ENCODE data around the gene RSU1.

Gene RSU1

DNA sequence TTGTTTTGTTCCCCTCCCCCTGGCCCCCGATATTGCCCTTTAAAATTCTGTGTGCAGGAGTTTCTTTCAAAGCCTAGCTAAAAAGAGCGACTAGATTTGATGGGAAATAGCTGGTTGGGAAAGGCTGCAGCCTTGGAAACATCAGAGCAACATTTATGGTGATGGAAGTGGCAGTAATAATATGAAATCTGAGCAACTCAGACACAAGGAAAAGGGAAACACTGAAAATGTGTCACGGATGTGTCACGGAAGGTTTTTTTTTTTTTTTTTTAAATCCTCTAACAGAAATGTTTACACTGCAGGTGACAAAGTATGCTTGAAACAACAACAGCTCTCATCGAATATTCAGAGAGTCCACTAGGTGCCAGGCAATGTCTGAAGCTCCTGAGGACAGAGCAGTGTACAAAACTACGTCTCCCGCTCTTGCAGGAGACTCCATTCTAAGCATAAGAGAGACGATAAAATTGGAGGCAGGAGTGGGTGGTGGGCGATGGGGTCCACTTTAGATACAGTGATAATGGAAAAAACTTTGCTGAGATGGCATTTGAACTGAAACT is 143.0 kb downstream of the RSU1 start:
- no peak for DNase-seq (ENCODE audit: low read depth in 2 of 2)

DNA sequence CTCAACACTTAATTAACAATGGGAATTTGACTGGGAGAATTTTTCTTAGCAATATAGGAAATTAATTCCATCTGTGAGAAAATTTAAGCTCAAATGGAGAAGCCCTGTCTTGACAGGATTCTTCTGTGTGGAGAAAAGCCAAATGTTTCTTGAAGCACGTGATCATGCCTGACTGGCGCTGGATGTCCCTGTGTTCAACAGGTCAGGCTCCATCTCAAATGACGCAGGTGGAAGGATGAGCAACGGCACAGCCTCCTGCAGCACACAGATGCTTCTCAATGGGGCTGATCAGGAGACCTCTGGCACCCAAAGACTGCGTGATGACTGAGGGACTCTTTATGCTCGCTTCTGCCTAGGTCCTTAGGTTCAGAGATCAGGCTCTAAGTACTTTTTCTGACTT is 143.8 kb downstream of the RSU1 start:
- no peak for DNase-seq (ENCODE audit: low read depth in 2 of 2)

- no peak for DNase-seq (ENCODE audit: low read depth in 2 of 2)
Observed at GRCh38 chr10:16663444-16663843, 153.8 kb downstream of the RSU1 start.

DNA sequence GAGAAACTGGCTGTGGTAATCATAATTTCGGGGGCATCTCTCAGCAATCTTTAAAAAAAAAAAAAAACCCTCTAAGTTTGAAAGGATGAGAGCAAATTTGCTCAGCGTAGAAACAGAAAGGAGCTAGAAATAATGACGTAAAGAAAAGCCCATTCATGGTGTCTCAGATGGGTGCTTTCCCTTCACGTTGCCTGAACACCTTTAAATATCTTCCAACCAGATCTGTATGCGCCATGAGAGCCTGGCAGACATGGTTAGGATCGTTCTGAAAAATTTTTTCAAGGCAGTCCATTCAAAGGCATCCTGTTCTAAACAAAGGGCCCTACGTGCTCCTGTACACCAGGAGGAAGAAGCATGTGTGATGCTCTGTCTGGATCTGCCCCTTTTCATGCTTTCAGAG is 154.3 kb downstream of the RSU1 start:
- no peak for DNase-seq (ENCODE audit: low read depth in 2 of 2)

DNA sequence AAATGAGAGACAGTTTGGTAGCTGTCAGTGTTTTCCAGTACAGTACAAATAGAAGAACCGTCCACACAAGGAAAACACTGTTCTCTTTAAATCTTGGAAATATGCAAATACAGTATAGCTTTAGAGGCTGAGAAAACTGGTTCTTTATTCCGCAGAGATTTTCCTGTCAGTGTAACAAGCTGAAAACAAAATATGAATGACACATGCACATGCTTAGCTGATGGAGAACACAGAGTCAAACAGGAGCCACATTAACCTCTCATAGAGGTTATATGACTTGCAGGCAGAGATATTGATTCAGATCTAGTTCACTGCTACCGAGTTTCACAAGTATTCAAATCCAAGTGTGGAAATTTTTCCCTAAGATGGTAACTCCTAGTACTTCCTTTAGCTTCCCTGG is 160.3 kb downstream of the RSU1 start:
- DNase-seq (ENCODE audit: low read depth in 2 of 2), result no peak

DNA sequence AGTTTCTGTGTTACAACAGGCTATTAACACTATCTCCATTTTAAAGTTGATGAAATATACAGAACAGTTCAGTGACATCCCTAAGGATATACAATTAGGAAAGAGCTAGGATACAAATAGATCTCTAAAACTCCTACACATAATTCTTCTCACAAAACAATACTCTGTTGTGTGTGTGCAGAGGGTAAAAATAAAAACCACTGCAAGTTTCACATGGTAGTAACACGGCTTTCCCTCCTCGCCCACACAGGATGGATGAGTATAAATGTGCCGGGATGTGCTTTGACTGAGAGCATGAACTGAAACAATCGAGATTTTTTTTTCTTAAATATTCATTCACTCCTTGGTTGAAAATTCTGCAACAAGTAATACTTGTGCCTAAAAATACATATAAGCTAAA is 164.0 kb downstream of the RSU1 start:
- no peak for DNase-seq (ENCODE audit: low read depth in 2 of 2)

DNA sequence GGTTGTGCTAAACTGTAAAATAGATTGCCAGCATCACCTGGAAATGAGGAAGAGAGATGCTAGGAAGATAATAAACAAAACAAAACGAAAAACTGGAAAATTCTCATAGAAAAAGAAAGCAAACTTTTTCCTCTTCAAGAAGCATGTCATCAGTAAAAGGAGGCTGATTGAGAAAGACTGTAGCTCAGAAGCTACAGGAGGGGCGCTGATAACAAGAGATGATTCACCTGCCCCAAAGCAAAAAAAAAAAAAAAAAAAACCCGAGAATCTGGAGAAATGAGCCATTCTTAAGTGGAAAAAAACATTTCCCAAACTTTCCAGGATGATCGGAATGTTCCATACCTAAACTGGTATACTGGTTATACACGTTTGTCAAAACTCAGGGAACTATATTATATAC is 165.1 kb downstream of the RSU1 start:
- DNase-seq (ENCODE audit: low read depth in 2 of 2), result no peak

- DNase-seq (ENCODE audit: low read depth in 2 of 2), result no peak
Observed at GRCh38 chr10:16649757-16650156, 167.5 kb downstream of the RSU1 start.

- no peak for DNase-seq (ENCODE audit: low read depth in 2 of 2)
Observed at GRCh38 chr10:16648366-16648765, 168.9 kb downstream of the RSU1 start.

DNA sequence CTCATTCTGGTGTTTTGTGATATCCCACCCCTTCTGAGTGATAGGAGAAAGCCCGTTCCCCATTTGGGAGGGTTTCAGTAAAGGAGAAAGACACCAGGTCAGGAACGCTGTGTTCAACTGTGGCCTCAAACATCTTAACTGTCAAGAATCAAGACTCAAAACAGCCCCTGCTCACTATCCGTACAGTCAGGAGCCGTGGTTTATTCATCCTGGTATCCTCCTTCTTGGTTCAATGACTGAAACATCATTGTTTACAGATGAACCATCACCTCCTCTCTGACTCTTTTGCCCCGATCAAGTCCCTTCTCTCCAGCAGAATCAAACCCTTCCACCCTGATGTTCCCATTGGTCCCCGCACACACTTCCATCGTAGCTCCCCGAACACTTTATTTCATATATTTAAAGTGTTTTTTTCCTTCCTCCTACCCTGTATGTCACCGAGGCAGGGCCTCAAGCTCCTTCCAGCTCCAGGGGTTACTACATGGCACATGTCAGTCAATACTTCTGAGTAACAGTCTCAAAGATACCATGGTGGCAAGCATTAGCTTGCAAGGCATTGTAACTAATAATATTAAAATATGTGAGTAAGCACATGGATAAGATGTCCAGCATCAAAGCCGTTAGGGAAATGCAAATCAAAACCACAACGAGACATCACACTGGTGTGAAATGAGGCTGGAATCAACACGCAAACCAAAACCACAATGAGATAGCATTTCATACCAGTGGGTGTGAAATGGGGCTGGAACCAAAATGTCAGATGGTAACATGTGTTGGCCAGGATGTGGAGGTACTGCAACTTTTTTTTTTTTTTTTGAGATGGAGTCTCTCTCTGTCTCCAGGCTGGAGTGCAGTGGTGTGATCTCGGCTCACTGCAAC is 170.8 kb downstream of the RSU1 start:
- DNase-seq (ENCODE audit: low read depth in 2 of 2), result no peak

GRCh38 chr10:16644146-16644545 is 173.1 kb downstream of the RSU1 start:
- DNase-seq (ENCODE audit: low read depth in 2 of 2), result no peak

- no peak for DNase-seq (ENCODE audit: low read depth in 2 of 2)
Observed at GRCh38 chr10:16643502-16643901, 173.7 kb downstream of the RSU1 start.

DNA sequence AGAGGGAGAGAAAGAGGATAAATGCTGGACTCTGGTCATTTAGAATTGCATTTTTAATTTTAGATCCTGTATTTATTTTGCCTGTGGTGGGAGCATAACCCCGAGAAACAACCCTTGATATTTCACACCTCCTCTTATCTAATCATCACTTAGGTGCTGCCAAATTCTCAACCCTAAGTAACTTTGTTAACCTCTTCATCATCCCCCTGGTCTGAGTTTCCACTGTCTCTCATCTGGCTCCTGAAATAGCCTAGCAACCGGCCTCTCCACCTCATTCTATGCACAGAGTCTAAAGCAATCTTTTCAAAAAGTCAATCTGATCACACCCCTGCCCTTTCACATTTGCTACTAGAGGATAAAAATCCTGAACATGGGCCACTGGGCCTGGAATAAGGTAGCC is 177.1 kb downstream of the RSU1 start:
- no peak for DNase-seq (ENCODE audit: low read depth in 2 of 2)

DNA sequence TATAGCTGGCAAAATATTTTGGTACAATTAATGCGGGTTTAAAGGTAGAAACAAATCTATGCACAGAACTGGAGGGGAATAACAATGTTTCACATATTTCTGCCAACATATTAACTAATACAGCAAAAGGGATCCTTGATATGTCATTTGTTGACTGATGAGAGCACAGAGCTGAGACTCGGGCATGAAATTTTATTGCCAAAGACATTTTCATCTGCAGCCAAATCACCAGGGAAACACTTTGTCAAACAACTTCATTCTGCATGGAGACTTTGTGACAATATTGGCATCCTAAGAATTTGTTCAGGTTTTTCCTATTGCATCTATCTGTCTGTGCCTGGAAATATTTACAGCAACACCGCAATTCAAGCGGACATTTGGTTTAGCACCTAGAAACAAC is 177.8 kb downstream of the RSU1 start:
- DNase-seq (ENCODE audit: low read depth in 2 of 2), result no peak

- no peak for DNase-seq (ENCODE audit: low read depth in 2 of 2)
Observed at GRCh38 chr10:16632996-16633395, 184.2 kb downstream of the RSU1 start.

DNA sequence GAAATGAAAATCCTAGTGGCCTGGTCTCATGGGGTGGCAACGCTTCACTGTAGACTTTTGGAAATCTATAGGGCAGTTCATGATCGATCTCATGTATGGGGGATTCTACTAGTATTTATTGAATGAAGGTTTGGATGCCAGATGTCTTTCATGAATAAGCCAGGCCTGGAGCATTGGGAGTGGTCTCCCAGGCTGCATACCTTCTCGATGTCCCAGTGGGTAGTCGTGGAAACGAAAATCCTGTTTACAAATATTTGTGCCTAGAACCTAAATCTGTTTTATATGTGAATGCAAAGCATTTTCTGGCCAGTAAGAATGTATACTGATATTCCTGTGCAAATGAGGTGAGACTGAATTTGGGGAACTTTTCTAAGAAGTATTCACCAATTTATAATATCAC is 190.5 kb downstream of the RSU1 start:
- no peak for DNase-seq (ENCODE audit: low read depth in 2 of 2)

- no peak for DNase-seq (ENCODE audit: low read depth in 2 of 2)
Observed at GRCh38 chr10:16612981-16613355, 204.3 kb downstream of the RSU1 start.

- DNase-seq (ENCODE audit: low read depth in 2 of 2), result no peak
Observed at GRCh38 chr10:16612115-16612980, 204.9 kb downstream of the RSU1 start.

DNA sequence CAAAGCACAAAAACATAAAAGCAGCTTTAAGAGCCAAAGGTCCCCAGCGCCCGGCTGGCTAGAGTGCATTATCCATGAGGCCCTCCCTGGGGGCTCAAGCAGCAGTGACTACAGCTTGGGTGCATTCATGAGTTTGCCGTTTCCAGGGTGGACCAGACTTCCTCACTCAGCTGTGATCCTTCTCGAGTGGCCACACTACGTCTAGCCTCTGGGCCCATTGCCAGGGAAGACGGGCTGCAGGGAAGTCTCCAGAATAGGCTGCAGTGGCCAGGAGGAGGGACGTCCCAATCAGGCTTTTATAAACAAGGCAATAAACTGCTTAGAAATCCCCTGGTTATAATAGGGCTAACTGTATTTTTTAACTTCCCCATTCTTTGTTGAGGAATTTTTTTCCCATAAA is 206.2 kb downstream of the RSU1 start:
- no peak for DNase-seq (ENCODE audit: low read depth in 2 of 2)

DNA sequence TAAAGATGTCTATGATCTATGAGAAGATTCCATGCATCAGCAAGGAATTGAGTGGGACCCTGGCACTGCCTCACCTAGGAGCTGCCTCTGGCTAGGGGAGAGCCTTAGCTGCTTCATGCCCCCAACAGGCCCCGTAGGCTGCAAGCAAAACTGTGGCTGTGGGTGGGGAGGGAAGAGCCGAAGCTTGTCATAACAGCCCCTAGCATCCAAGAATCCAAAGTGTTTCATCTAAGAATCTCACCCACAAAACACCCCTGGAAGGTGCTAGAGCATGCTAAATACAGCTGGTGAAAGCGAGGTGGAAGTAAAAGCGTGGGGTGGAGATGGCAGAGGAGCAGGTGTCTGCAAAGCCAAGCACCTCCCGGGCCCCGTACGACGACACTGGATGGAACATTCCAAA is 208.0 kb downstream of the RSU1 start:
- no peak for DNase-seq (ENCODE audit: low read depth in 2 of 2)

DNA sequence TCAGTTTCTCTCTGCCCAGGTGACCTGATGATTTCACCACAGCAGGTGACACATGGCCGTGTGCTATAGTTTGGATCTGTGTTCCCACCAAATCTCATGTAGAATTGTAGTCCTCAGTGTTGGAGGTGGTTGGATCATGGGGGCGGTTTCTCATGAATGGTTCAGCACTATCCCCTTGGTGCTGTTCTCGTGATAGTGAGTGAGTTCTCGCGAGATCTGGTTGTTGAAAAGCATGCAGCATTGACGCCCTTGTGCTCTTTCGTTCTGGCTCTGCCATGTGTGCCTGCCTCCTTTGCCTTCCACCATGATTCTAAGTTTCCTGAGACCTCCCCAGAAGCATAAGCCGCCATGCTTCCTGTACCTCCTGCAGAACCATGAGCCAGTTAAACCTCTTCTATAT is 210.3 kb downstream of the RSU1 start:
- DNase-seq (ENCODE audit: low read depth in 2 of 2), result no peak

DNA sequence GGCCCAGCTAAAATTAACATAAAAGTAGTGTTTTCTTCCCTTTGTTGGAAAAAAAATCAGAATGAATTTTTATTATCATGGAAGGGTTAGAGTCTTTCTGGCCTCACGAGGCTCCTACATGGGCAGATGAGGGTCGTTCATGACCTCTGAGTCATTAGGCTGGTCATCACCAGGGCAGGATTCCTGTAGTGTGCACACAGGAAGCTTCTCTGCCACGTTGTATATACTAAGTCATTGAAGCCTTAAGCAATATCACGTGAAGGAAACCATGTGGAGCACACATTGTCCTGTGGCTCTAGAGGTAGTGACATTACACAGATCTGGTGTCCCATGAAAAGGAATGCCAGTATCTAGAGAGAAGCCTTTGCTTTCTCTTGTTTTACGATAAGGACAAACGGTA is 210.8 kb downstream of the RSU1 start:
- no peak for DNase-seq (ENCODE audit: low read depth in 2 of 2)

- no peak for DNase-seq (ENCODE audit: low read depth in 2 of 2)
Observed at GRCh38 chr10:16603308-16603707, 213.9 kb downstream of the RSU1 start.
